ENCODE data around the gene MAOB.
"Not testable (repeated sequence)": the region's sequence is repeated elsewhere in the genome, so short reads cannot be mapped to it uniquely, and the experiment has no call there.

Gene MAOB

GRCh38 chrX:43882294-43882681 is at the start of gene MAOB:
TSS of gene MAOB (minus strand) at chrX:43882450. CDS start at chrX:43882299, 151 bp downstream.
- DNase-seq = no peak

DNA sequence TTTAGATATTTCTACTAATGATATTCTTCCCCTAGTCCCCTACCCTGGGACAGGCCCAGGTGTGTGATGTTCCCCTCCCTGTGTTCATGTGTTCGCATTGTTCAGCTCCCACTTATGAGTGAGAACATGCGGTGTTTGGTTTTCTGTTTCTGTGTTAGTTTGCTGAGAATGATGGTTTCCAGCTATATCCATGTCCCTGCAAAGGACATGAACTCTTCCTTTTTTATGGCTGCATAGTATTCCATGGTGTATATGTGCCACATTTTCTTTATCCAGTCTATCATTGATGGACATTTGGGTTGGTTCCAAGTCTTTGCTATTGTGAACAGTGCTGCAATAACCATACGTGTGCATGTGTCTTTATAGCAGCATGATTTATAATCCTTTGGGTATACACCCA is 39.8 kb upstream of the MAOB start:
- DNase-seq = not testable (repeated sequence)

GRCh38 chrX:43910772-43911171 is 28.5 kb upstream of the MAOB start:
- DNase-seq = not testable (repeated sequence)

- no peak for DNase-seq
Observed at GRCh38 chrX:43910012-43910411, 27.8 kb upstream of the MAOB start.

- no peak for DNase-seq
Observed at GRCh38 chrX:43909141-43909540, 26.9 kb upstream of the MAOB start.

DNA sequence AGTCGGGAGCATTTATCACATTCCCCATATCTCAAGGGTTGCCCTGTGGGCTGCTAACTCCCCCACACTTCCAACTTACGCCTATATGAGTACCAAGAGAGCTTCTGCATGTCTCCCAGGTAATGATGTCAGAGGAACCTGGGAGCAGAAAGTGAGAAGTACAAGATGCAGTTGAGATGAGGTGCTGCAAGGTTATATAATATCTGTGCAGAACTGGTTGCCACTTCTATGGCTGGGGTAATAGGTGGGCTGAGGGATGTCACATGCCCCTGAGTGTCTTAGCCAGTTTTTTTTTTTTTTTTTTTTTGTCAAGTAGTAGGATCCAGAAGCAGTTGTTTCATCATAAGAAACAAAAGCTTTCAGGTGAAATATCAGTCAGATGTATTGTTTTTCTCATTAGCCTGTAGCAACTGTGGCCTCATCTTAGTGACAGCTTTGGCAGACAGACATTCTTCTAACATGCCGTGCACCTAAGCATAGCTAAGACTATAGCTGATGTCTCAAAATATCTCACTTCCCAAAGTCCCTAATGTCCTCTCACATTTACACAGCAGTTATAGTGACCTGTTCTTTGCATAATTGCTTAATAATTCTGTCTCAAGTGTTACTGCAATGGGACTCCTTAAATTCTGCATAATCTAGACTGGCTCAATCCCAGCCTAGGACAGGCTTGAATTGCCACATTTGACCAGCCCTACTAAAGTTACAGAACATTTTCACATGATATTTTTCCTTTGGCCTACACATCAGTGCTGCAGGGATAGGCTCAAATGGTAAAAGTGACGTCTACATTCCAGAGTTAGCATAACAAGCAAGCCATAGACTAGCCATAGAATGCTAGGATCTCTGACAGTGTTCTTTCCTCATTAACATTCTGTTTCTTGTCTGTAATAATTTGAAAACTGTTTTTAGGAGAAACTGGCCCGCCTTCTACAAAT is 17.9 kb upstream of the MAOB start:
- no peak for DNase-seq

GRCh38 chrX:43898406-43899035 is 16.3 kb upstream of the MAOB start:
- DNase-seq = no peak

DNA sequence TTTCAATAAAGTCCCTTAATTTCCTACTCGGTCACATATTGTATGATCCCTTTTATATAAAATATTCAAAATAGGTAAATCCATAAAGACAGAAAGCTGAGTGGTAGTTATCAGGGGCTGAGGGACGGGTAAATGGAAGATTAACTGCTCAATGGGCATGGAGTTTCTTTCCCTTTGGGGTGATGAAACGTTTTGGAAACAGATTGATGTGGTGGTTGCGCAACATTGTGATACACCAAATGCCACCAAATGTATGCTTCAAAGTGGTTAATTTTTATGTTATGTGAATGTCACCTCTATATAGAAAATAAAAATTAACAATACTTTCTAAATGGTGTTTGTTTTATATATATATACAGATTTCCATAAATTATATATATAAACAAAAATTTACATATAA is 15.0 kb upstream of the MAOB start:
- no peak for DNase-seq

DNA sequence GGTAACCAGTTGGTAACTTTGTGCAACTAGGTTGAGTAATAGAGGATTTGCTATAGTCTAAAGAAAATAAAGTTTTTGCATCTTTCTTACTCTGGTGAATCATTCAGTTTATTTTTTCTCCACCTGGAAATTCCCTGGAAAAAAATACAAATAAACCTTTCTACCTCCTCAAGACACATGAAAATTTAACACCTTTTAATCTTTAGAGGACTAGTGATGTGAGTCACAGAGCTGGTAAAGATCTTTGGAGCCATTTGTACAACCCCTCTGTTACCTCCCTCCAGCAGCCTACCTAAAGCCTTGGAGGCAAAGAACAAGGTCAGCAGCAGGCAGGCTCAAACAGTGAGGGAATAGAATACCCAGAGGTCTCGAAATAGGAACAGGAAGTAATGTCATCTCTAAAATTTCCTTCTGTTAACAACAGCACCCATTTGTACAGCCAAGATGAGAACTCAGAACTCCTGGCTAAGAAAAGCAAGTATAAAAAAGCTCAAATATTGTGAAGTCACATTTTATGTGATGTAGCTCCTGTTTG is 10.2 kb upstream of the MAOB start:
- DNase-seq = no peak

DNA sequence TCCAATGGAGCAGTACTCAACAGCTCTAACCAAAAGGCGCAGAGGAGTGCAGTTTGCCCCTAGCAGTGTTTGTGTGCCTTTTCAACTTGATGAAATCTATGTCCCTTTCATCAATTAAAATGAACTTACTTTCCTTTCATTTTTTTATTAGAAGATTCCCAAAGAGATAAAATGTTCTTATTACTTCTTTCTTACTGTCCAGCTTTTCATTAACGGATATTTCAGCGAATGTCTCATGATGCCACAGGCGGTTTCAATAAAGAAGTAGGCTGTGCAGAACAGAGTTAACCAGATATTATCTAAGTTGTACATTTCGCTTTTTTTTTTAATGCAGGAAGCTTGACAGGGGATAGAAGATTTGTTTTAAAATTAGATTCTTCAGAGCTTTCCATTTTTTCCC is 3.4 kb upstream of the MAOB start:
- no peak for DNase-seq

DNA sequence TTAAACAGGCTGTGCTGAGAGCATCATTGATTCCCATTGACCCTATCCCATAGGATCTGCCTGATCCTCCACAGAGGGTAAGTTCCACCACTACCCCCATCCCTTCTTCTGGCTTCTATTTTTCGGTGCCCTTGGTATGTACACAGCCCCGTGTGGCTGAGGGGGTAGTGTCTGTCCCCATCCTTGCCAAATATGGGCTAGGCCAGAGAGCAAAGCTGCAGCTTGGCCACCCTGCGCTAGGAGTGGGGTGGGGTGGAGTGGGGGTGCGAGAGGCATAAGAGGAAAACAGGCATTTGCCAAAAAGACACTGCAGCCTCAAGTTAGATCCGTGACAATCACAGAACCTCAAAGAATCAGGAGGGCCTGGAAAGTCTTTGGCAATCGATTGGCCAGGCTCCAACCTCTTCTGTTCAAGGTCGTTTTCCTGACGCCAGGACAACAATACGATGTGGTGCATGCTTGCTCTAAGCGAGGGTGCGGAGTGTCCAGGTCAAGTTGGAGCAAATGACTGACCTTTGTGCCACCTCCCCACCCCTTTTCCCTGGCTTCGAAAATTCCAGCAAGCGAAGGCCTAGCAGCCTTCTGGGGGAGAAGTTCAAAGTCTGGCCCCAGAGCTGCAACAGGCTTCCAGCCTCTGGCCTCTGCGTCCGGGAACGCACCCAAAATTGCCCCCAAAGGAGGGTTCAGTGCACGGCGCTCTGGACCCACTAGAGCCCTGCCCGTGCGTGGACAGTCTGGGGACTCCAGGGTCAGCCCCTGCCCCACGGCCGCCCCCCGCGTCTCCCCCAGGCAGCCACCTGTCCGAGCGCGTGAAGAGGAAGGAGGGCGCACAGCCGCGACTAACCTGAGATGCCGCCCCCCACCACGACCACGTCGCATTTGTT is 598 bp downstream of the MAOB start:
- no peak for DNase-seq

DNA sequence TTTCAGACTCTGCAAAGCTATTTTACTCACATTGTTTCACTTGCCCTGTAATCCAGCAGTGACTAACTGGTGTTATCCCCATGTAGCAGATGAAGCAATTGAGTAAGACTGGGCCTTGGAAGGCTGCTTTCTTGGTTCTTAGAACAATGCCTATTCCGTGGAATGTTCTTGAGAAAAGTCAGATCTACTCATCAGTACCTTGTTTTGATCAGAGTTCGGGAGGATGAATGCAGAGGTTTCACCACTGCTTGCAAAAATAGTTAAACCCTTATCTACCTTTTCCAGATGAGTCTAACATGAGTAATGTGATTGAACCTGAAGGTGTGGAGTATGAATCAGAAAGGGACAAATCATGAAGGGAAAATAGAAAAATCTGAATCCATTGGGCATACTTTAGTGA is 1.8 kb downstream of the MAOB start:
- no peak for DNase-seq

DNA sequence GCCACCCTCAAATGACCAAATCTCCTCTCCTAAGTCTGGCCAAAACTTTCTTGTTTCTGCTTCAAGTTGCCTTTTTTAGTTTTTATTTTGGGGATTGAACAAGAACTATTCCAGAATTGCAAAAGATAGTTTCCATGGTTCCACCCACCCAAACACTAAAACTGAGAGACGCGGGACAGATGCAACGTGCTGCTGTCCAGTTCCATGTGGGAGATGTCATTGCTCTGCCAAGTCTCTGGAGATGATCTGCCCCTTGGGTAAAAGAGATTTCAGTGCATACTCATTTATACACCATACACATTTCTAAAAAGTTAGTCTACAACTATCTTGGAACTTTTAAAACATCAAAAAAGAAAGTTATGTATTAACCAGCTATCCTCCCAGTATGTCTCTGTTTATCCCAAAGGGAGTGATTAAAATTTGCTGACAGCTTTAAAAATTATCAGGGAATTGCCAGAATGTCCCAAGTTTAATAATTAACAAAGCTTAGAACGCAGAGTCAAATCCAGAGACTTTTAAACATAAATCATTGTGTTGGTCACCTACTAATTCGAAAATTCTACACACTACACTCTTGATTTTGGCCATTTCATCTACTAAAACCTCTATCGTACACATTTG is 3.2 kb downstream of the MAOB start:
- no peak for DNase-seq

- DNase-seq = no peak
Observed at GRCh38 chrX:43876680-43877079, 5.6 kb downstream of the MAOB start.

- no peak for DNase-seq
Observed at GRCh38 chrX:43870758-43871419, 11.4 kb downstream of the MAOB start.

DNA sequence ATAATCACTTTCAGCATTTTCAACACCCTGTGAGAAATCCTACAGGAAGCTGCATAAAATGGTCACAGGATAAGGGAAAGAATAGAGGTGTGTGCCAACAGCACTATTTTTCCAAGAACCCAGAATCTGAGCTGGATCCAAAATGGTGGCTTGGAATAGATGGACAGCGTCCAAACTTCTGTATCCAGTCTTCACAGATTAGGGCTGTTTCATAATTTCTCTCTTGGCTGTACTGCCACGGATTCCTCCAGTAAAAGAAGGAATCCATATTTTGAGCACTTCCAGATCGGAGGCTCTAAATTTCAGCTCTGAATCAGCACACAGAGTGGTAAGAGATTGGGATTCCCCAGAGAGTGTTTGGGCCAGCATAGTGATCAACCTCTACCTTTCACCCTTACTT is 12.2 kb downstream of the MAOB start:
- no peak for DNase-seq

- DNase-seq = no peak
Observed at GRCh38 chrX:43868791-43869190, 13.5 kb downstream of the MAOB start.

- DNase-seq = no peak
Observed at GRCh38 chrX:43866423-43866822, 15.8 kb downstream of the MAOB start.

GRCh38 chrX:43865791-43866190 is 16.5 kb downstream of the MAOB start:
- no peak for DNase-seq

DNA sequence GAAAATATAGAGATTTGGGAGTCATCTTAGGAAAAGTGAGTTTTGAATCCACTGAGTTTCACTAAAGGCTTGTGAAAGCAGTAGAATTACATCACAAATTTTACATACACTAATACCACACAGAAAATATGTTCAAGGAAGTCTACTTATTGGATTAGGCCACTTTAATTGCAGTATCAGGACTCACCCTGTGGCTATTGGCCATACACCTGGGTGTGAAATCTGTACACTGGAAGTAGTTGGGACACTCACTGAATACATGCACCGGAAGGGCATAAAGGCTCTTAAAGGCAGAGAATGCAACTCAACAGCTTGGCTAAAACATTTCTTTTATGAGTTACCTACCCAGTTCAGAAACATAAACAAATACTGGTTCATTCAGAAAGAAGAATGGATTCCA is 19.8 kb downstream of the MAOB start:
- no peak for DNase-seq

GRCh38 chrX:43861750-43862149 is 20.5 kb downstream of the MAOB start:
- DNase-seq = no peak

Measured in fibroblast of skin of right quadriceps (primary cell).